Gastroesophageal sphincter (tissue), 4 donors: ENCODE data around the gene PBX3. TPM values are rescaled to one million over a fixed set of nuclear protein-coding genes. Genes with fewer than 3 reads are reported as not detected.

Source experiments
- ATAC-seq: fragments of 150-250 bp; one replicate; pipeline ENCODE4 v1.9.1; 2016; ENCODE audit warnings: mild to moderate bottlenecking, moderate library complexity
- H3K27ac ChIP-seq, 4 donors: fragments of 200-600 bp; sonication (generic) in 3 of 4; 1 replicate in 3 of 4; 2 replicates in 1 of 4; pipeline ENCODE4 v1.5.1; 2016 to 2019
- H3K27me3 ChIP-seq: fragments of 200-600 bp; sonication (generic); one replicate; pipeline ENCODE4 v1.5.1; 2019
- H3K36me3 ChIP-seq, 2 donors: fragments of 200-600 bp; sonication (generic); one replicate each; pipeline ENCODE4 v1.5.1; 2019; ENCODE audit warnings: control low read depth in 1 of 2
- H3K4me1 ChIP-seq, 3 donors: fragments of 200-600 bp; sonication (generic); 1 replicate in 2 of 3; 2 replicates in 1 of 3; pipeline ENCODE4 v1.5.1; 2016 to 2019; ENCODE audit warnings: control low read depth in 2 of 3
- H3K4me3 ChIP-seq, 2 donors: fragments of 200-600 bp; sonication (generic); one replicate each; pipeline ENCODE4 v1.5.1; 2019; ENCODE audit warnings: mild to moderate bottlenecking in 1 of 2, moderate library complexity in 1 of 2
- H3K9me3 ChIP-seq, 3 donors: fragments of 200-600 bp; sonication (generic); one replicate each; pipeline ENCODE4 v1.5.1; 2017 to 2019; ENCODE audit warnings: control low read depth in 2 of 3
- CTCF ChIP-seq, 4 experiments: fragments of 200-600 bp in 2 of 4; fragments of 450-650 bp in 2 of 4; sonication (generic) in 1 of 4; IDR thresholded peaks; one replicate each; pipeline ENCODE4 v1.5.1; 2017 to 2019; ENCODE audit warnings: antibody characterized with exemption in 4 of 4, mild to moderate bottlenecking in 2 of 4, moderate library complexity in 2 of 4
- EP300 ChIP-seq: sonication (generic); formaldehyde crosslinking; IDR thresholded peaks from one replicate; pipeline ENCODE4 v1.6.1; 2017; ENCODE audit warnings: antibody characterized with exemption, mild to moderate bottlenecking
- POLR2A ChIP-seq, 2 donors: fragments of 450-650 bp; IDR thresholded peaks; one replicate each; pipeline ENCODE4 v1.6.1; 2017; ENCODE audit warnings: antibody characterized with exemption in 2 of 2, mild to moderate bottlenecking in 2 of 2, moderate library complexity in 1 of 2
- POLR2AphosphoS5 ChIP-seq: sonication (generic); formaldehyde crosslinking; IDR thresholded peaks from one replicate; pipeline ENCODE4 v1.6.1; 2017; ENCODE audit warnings: antibody characterized with exemption
- WGBS, 2 donors: methylation state at CpG; one replicate each; pipeline ENCODE4 v1.1.5; 2018; ENCODE audit warnings: low coverage in 1 of 2; 5-methylcytosine and 5-hydroxymethylcytosine counted together
- total RNA-seq, 4 donors: library from RNA; depleted of rRNA; stranded (reverse); fragments of >200 nt; gene quantifications; one replicate each; pipeline ENCODE4 v1.1.0, GENCODE V29; 2016

The PBX3 gene
- 10 to 100 TPM; 59.9 to 81.4 (median 71.8) TPM for total RNA-seq

GRCh38 chr9:125747053-125747764 lies at the start of gene PBX3:
PBX3 (plus strand) TSS chr9:125747373.
- ATAC-seq = peak; percentile 8
- no peaks in the 10 kb centered on the region for H3K36me3 ChIP-seq
- WGBS, 2 donors = 0% methylated on average over 2 of the region's 107 CpGs; no CpG with 5 or more reads in 1 of the 2 donors
- H3K27ac ChIP-seq = peak within 1 kb of the TSS; percentile 67 to 96 (median 94)
- H3K9me3 ChIP-seq = no peaks in the 10 kb centered on the region
- peak within 1 kb of the TSS; percentile 82 to 85 for H3K4me3 ChIP-seq
- no peaks in the 10 kb centered on the region for H3K27me3 ChIP-seq
- TF ChIP-seq EP300 = no peak
- no peak for TF ChIP-seq POLR2A (IDR thresholded peaks at IDR 0.05)
- peak; percentile 23 for TF ChIP-seq POLR2AphosphoS5
- TF ChIP-seq CTCF (IDR thresholded peaks at IDR 0.05) = peak in 1 of 4 experiments; percentile 12
- H3K4me1 ChIP-seq = peaks cover 3 to 46% (median 4%) of the 10 kb centered on the region in 3 donors

- Histone ChIP-seq H3K27me3 (no peaks in the 10 kb centered on the region), H3K27ac (no peak overlapping the region), H3K36me3 (no peaks in the 10 kb centered on the region), H3K4me1 (peaks cover 0 to 15% (median 0%) of the 10 kb centered on the region in 3 donors), H3K4me3 (no peak overlapping the region), H3K9me3 (no peaks in the 10 kb centered on the region)
- TF ChIP-seq EP300 = no peak
- TF ChIP-seq CTCF (IDR thresholded peaks at IDR 0.05) = no peak
- TF ChIP-seq POLR2A (IDR thresholded peaks at IDR 0.05) = no peak
- no peak for TF ChIP-seq POLR2AphosphoS5
- 73 to 96% methylated on average over 3 of the region's 3 CpGs for WGBS, 2 donors
- no peak for ATAC-seq
These were observed 47.3 kb upstream of the PBX3 start for GRCh38 chr9:125699870-125700269.

GRCh38 chr9:125700791-125701190 lies 46.4 kb upstream of the PBX3 start:
- TF ChIP-seq CTCF (IDR thresholded peaks at IDR 0.05) (no peak), POLR2AphosphoS5 (no peak), EP300 (no peak), POLR2A (IDR thresholded peaks at IDR 0.05) (no peak)
- no peaks in the 10 kb centered on the region for H3K27me3 ChIP-seq
- 85 to 92% methylated on average over 1 to 2 of the region's 2 CpGs for WGBS, 2 donors
- H3K36me3 ChIP-seq = no peaks in the 10 kb centered on the region
- peaks cover 0 to 23% (median 6%) of the 10 kb centered on the region in 3 donors for H3K4me1 ChIP-seq
- no peak overlapping the region for H3K27ac ChIP-seq
- no peak overlapping the region for H3K4me3 ChIP-seq
- ATAC-seq = no peak
- H3K9me3 ChIP-seq = no peaks in the 10 kb centered on the region

GRCh38 chr9:125701351-125701750 lies 45.8 kb upstream of the PBX3 start:
- H3K9me3 ChIP-seq = no peaks in the 10 kb centered on the region
- no peak for TF ChIP-seq POLR2A (IDR thresholded peaks at IDR 0.05)
- TF ChIP-seq EP300 = no peak
- TF ChIP-seq CTCF (IDR thresholded peaks at IDR 0.05) = no peak
- TF ChIP-seq POLR2AphosphoS5 = no peak
- no peaks in the 10 kb centered on the region for H3K27me3 ChIP-seq
- 83 to 98% methylated on average over 6 of the region's 6 CpGs for WGBS, 2 donors
- no peak overlapping the region for H3K27ac ChIP-seq
- H3K4me3 ChIP-seq = no peak overlapping the region
- no peaks in the 10 kb centered on the region for H3K36me3 ChIP-seq
- peaks cover 0 to 29% (median 11%) of the 10 kb centered on the region in 3 donors for H3K4me1 ChIP-seq
- ATAC-seq = no peak

- Histone ChIP-seq H3K4me1 (peaks cover 0 to 40% (median 16%) of the 10 kb centered on the region in 3 donors), H3K27ac (no peak overlapping the region), H3K4me3 (no peak overlapping the region), H3K27me3 (no peaks in the 10 kb centered on the region), H3K9me3 (no peaks in the 10 kb centered on the region), H3K36me3 (no peaks in the 10 kb centered on the region)
- 82 to 90% methylated on average over 3 to 4 of the region's 4 CpGs for WGBS, 2 donors
- no peak for ATAC-seq
- no peak for TF ChIP-seq POLR2A (IDR thresholded peaks at IDR 0.05)
- no peak for TF ChIP-seq CTCF (IDR thresholded peaks at IDR 0.05)
- TF ChIP-seq POLR2AphosphoS5 = no peak
- no peak for TF ChIP-seq EP300
These were observed 43.5 kb upstream of the PBX3 start for GRCh38 chr9:125703662-125704061.
